HCT116 (cell line): ENCODE measurements around the gene CSNK1G1. TPM values are rescaled to one million over a fixed set of nuclear protein-coding genes. Genes with fewer than 3 reads are reported as not detected.

Source experiments
- ATAC-seq: fragments of 200-7000 bp; cut with Tn5 transposase; 2 replicates; pipeline ENCODE4 v1.9.1; 2020; ENCODE audit warnings: mild to moderate bottlenecking, moderate library complexity
- BruUV-seq: library from RNA; stranded (reverse); fragments of 400-500 nt; replicated peaks from 2 replicates; lab custom pipeline; 2021; lab: Mats Ljungman, UMichigan
- CTCF ChIA-PET: fragments of 300-600 bp; sonication (Branson Sonifier 250); formaldehyde crosslinking; loops from one replicate; lab custom pipeline; 2021; ENCODE audit warnings: antibody characterized with exemption; lab: Charles Lee
- POLR2A ChIA-PET: fragments of 300-600, 350-600 bp; sonication (Branson Sonifier 250); formaldehyde crosslinking; loops from one replicate; lab custom pipeline; 2021; ENCODE audit warnings: antibody characterized with exemption; lab: Charles Lee
- RAD21 ChIA-PET, 2 experiments: fragments of 300-600 bp; sonication (Branson Sonifier 250); formaldehyde crosslinking; loops; one replicate each; lab custom pipeline; 2023; ENCODE audit warnings: low total read pairs in 2 of 2; ENCODE audit not compliant: uncharacterized antibody in 2 of 2, unreplicated experiment in 2 of 2, low non-redundant PET in 1 of 2; lab: Charles Lee
- DNase-seq: peaks from one replicate; pipeline ENCODE4 v3.0.0-alpha.2; 2010; ENCODE audit warnings: low read depth, low spot score
- H2AFZ ChIP-seq: fragments of 200-600 bp; shearing (Covaris generic), sonication (generic); 2 replicates; pipeline ENCODE4 v1.6.1; 2017; ENCODE audit warnings: low read depth, mixed run types, mixed read lengths, antibody characterized with exemption, low read length; ENCODE audit not compliant: poor library complexity, severe bottlenecking
- H3K27ac ChIP-seq: 2 replicates; pipeline ENCODE4 v1.5.1; 2012; ENCODE audit warnings: low read depth, low read length
- H3K27me3 ChIP-seq: fragments of 200-600 bp; sonication (generic); 2 replicates; pipeline ENCODE4 v1.6.1; 2016; ENCODE audit warnings: mixed run types, low read length, mixed read lengths; ENCODE audit not compliant: insufficient read depth
- H3K36me3 ChIP-seq, 2 experiments: fragments of 200-500 bp in 1 of 2; fragments of 200-600 bp in 1 of 2; sonication (Bioruptor generic) in 1 of 2; sonication (generic) in 1 of 2; 2 replicates each; pipeline versions ENCODE4 v1.5.1 to v1.6.1; 2014 to 2016; ENCODE audit warnings: low read length in 2 of 2, inconsistent platforms in 1 of 2, mixed read lengths in 1 of 2, mixed run types in 1 of 2; ENCODE audit not compliant: insufficient read depth in 2 of 2, control insufficient read depth in 1 of 2
- H3K4me1 ChIP-seq, 2 experiments: fragments of 200-600 bp in 1 of 2; sonication (generic) in 1 of 2; 2 replicates each; pipeline versions ENCODE4 v1.5.1 to v1.6.1; 2012 to 2017; ENCODE audit warnings: low read length in 2 of 2, inconsistent platforms in 1 of 2, mild to moderate bottlenecking in 1 of 2, mixed read lengths in 1 of 2, mixed run types in 1 of 2, moderate library complexity in 1 of 2; ENCODE audit not compliant: insufficient read depth in 2 of 2, control insufficient read depth in 1 of 2
- H3K4me2 ChIP-seq: fragments of 200-600 bp; sonication (generic); 2 replicates; pipeline ENCODE4 v1.6.1; 2017; ENCODE audit warnings: mixed run types, low read length, mixed read lengths
- H3K4me3 ChIP-seq, 2 experiments: fragments of 200-600 bp in 1 of 2; sonication (generic) in 1 of 2; replicated peaks in 1 of 2; 2 replicates each; pipeline ENCODE4 v1.5.1; 2011 to 2016; ENCODE audit warnings: low read length in 2 of 2, control low read depth in 1 of 2, low read depth in 1 of 2, mild to moderate bottlenecking in 1 of 2, mixed read lengths in 1 of 2, mixed run types in 1 of 2
- H3K79me2 ChIP-seq: fragments of 200-600 bp; sonication (generic); 2 replicates; pipeline ENCODE4 v1.6.1; 2017; ENCODE audit warnings: mild to moderate bottlenecking, mixed run types, low read length, moderate library complexity, mixed read lengths; ENCODE audit not compliant: insufficient read depth
- H3K9ac ChIP-seq: fragments of 200-600 bp; sonication (generic); 2 replicates; pipeline ENCODE4 v1.6.1; 2016; ENCODE audit warnings: low read length, mixed read lengths
- H3K9me2 ChIP-seq: fragments of 200-600 bp; sonication (generic), shearing (Covaris generic); 2 replicates; pipeline ENCODE4 v1.6.1; 2017; ENCODE audit warnings: mixed run types, mild to moderate bottlenecking, moderate library complexity; ENCODE audit not compliant: insufficient read depth
- H3K9me3 ChIP-seq, 2 experiments: fragments of 200-500 bp in 1 of 2; fragments of 200-600 bp in 1 of 2; sonication (Bioruptor generic) in 1 of 2; sonication (generic) in 1 of 2; 2 replicates each; pipeline ENCODE4 v1.6.1; 2014 to 2017; ENCODE audit warnings: low read length in 2 of 2, mixed read lengths in 2 of 2, inconsistent platforms in 1 of 2, low read depth in 1 of 2, mild to moderate bottlenecking in 1 of 2, mixed run types in 1 of 2, moderate library complexity in 1 of 2; ENCODE audit not compliant: control insufficient read depth in 1 of 2, insufficient read depth in 1 of 2
- H4K20me1 ChIP-seq: fragments of 200-600 bp; sonication (generic), shearing (Covaris generic); 2 replicates; pipeline ENCODE4 v1.6.1; 2017; ENCODE audit warnings: mixed run types, mild to moderate bottlenecking, moderate library complexity; ENCODE audit not compliant: insufficient read depth
- CBX3 ChIP-seq: IDR thresholded peaks from 2 replicates; pipeline ENCODE4 v1.6.1; 2012; ENCODE audit warnings: low read depth
- ELF1 ChIP-seq: IDR thresholded peaks from 2 replicates; pipeline ENCODE4 v1.6.1; 2012; ENCODE audit warnings: low read depth, borderline replicate concordance
- RAD21 ChIP-seq: IDR thresholded peaks from 2 replicates; pipeline ENCODE4 v1.6.1; 2012; ENCODE audit warnings: low read depth, mild to moderate bottlenecking
- SIN3A ChIP-seq: IDR thresholded peaks from 2 replicates; pipeline ENCODE4 v1.6.1; 2012; ENCODE audit warnings: low read depth
- SP1 ChIP-seq: IDR thresholded peaks from 2 replicates; pipeline ENCODE4 v1.6.1; 2012; ENCODE audit warnings: low read depth
- SRF ChIP-seq: IDR thresholded peaks from 2 replicates; pipeline ENCODE4 v1.6.1; 2012; ENCODE audit warnings: low read depth
- YY1 ChIP-seq: IDR thresholded peaks from 2 replicates; pipeline ENCODE4 v1.6.1; 2011; ENCODE audit warnings: low read length, low read depth, moderate library complexity, mild to moderate bottlenecking; ENCODE audit not compliant: insufficient replicate concordance; ENCODE audit errors: extremely low read depth
- ZFX ChIP-seq: fragments of 450-650 bp; IDR thresholded peaks from 2 replicates; pipeline ENCODE4 v1.6.1; 2017
- intact Hi-C: fragments of 100-400 bp; cut with micrococcal nuclease; formaldehyde crosslinking; loops from 2 replicates; pipeline ENCODE4 v1.10.0; 2022
- total RNA-seq: library from RNA; stranded (reverse); gene quantifications from one replicate; pipeline ENCODE4 v1.2.1, GENCODE V29; 2021; ENCODE audit not compliant: unreplicated experiment

Gene CSNK1G1
- total RNA-seq, 1 experiment from 2014 or later = 21.1 TPM

GRCh38 chr15:64133623-64134344 is 222.2 kb downstream of the CSNK1G1 start (continued):
- TF ChIP-seq YY1 = no peak

GRCh38 chr15:64132217-64132616 is 223.8 kb downstream of the CSNK1G1 start:
- peaks cover 52 to 61% of the 10 kb centered on the region in 2 experiments for H3K36me3 ChIP-seq
- no peak overlapping the region for H2AFZ ChIP-seq
- TF ChIP-seq CBX3 = no peak
- TF ChIP-seq, all 23 proteins: peak for 0
- Histone ChIP-seq H3K4me1 (no peaks in the 10 kb centered on the region), H3K27me3 (no peaks in the 10 kb centered on the region), H3K9me3 (no peaks in the 10 kb centered on the region), H3K9ac (no peak overlapping the region), H3K4me3 (no peak overlapping the region), H3K4me2 (no peak overlapping the region), H3K27ac (no peak overlapping the region), H3K9me2 (no peaks in the 10 kb centered on the region), H3K79me2 (no peaks in the 10 kb centered on the region), H4K20me1 (no peaks in the 10 kb centered on the region)
- BruUV-seq = no TSS peak
- intact Hi-C loops = no loop called here
- CTCF ChIA-PET = no interaction called here
- RAD21 ChIA-PET = no interaction called here
- no peak for ATAC-seq
- POLR2A ChIA-PET = no interaction called here
- no peak for DNase-seq

- H3K9me2 ChIP-seq = no peaks in the 10 kb centered on the region
- CTCF ChIA-PET = no interaction called here
- no peak overlapping the region for H3K4me3 ChIP-seq
- no peak for ATAC-seq
- H3K9me3 ChIP-seq = no peaks in the 10 kb centered on the region
- no peaks in the 10 kb centered on the region for H3K27me3 ChIP-seq
- intact Hi-C loops = no loop called here
- RAD21 ChIA-PET = no interaction called here
- no peak overlapping the region for H3K27ac ChIP-seq
- POLR2A ChIA-PET = no interaction called here
- H4K20me1 ChIP-seq = no peaks in the 10 kb centered on the region
- H3K79me2 ChIP-seq = no peaks in the 10 kb centered on the region
- no peak overlapping the region for H2AFZ ChIP-seq
- DNase-seq = no peak
- H3K36me3 ChIP-seq = peaks cover 54% of the 10 kb centered on the region in 2 experiments
- BruUV-seq = no TSS peak
- no peak overlapping the region for H3K9ac ChIP-seq
- H3K4me2 ChIP-seq = no peak overlapping the region
- no peaks in the 10 kb centered on the region for H3K4me1 ChIP-seq
- TF ChIP-seq SIN3A (no peak), ELF1 (no peak), SRF (no peak), ZFX (no peak), YY1 (no peak), SP1 (no peak), RAD21 (no peak)
Observed at GRCh38 chr15:64131547-64131946, 224.4 kb downstream of the CSNK1G1 start.
